Liver (tissue), 9 donors: ENCODE results near the gene MAP3K5. TPM values are rescaled to one million over a fixed set of nuclear protein-coding genes. Genes with fewer than 3 reads are reported as not detected.

ENCODE experiments used
- DNase-seq: peaks from one replicate; pipeline ENCODE4 v3.0.0-alpha.2; 2017; ENCODE audit warnings: low spot score
- H3K27ac ChIP-seq, 2 donors: one replicate each; pipeline ENCODE4 v1.7.0; 2013; ENCODE audit warnings: inconsistent platforms in 2 of 2, low read length in 2 of 2, control low read depth in 1 of 2, low read depth in 1 of 2, mild to moderate bottlenecking in 1 of 2
- H3K27me3 ChIP-seq, 4 donors: one replicate each; pipeline versions ENCODE4 v1.6.1 to v1.7.0; 2013; ENCODE audit warnings: low read length in 3 of 4, inconsistent platforms in 1 of 4, mild to moderate bottlenecking in 1 of 4, moderate library complexity in 1 of 4; ENCODE audit not compliant: control insufficient read depth in 4 of 4, insufficient read depth in 4 of 4
- H3K36me3 ChIP-seq, 4 donors: one replicate each; pipeline versions ENCODE4 v1.6.1 to v1.7.0; 2013; ENCODE audit warnings: low read length in 3 of 4, mild to moderate bottlenecking in 3 of 4, low read depth in 1 of 4, moderate library complexity in 1 of 4; ENCODE audit not compliant: control insufficient read depth in 4 of 4, insufficient read depth in 3 of 4
- H3K4me1 ChIP-seq, 4 donors: one replicate each; pipeline versions ENCODE4 v1.6.1 to v1.7.0; 2013; ENCODE audit warnings: low read length in 3 of 4, mild to moderate bottlenecking in 3 of 4, moderate library complexity in 1 of 4; ENCODE audit not compliant: control insufficient read depth in 4 of 4, insufficient read depth in 4 of 4
- H3K4me3 ChIP-seq, 3 donors: one replicate each; pipeline versions ENCODE4 v1.6.1 to v1.7.0; 2013; ENCODE audit warnings: low read length in 3 of 3, control low read depth in 1 of 3, low read depth in 1 of 3, mild to moderate bottlenecking in 1 of 3
- H3K9ac ChIP-seq, 2 donors: one replicate each; pipeline ENCODE4 v1.7.0; 2013; ENCODE audit warnings: low read length in 2 of 2, mild to moderate bottlenecking in 2 of 2, moderate library complexity in 2 of 2, control low read depth in 1 of 2, low read depth in 1 of 2
- H3K9me3 ChIP-seq, 4 donors: one replicate each; pipeline versions ENCODE4 v1.6.1 to v1.7.0; 2013; ENCODE audit warnings: low read length in 3 of 4; ENCODE audit not compliant: control insufficient read depth in 4 of 4
- EGR1 ChIP-seq, 2 donors: IDR thresholded peaks; 2 replicates each; pipeline ENCODE4 v1.6.1; 2016 to 2018; ENCODE audit warnings: antibody characterized with exemption in 2 of 2, low read depth in 2 of 2
- FOXA1 ChIP-seq: IDR thresholded peaks from 2 replicates; pipeline ENCODE4 v1.6.1; 2016; ENCODE audit warnings: antibody characterized with exemption
- FOXA2 ChIP-seq: IDR thresholded peaks from 2 replicates; pipeline ENCODE4 v1.6.1; 2016; ENCODE audit warnings: antibody characterized with exemption
- GABPA ChIP-seq, 2 donors: IDR thresholded peaks in 1 of 2; conservative IDR thresholded peaks in 1 of 2; 2 replicates each; pipeline ENCODE4 v1.6.1; 2016; ENCODE audit warnings: antibody characterized with exemption in 2 of 2, mild to moderate bottlenecking in 1 of 2, moderate library complexity in 1 of 2
- HNF4A ChIP-seq, 2 donors: conservative IDR thresholded peaks; 2 replicates each; pipeline ENCODE4 v1.6.1; 2016; ENCODE audit warnings: antibody characterized with exemption in 2 of 2, mild to moderate bottlenecking in 2 of 2
- HNF4G ChIP-seq: IDR thresholded peaks from 2 replicates; pipeline ENCODE4 v1.6.1; 2016; ENCODE audit warnings: antibody characterized with exemption
- JUND ChIP-seq, 2 donors: IDR thresholded peaks; 2 replicates each; pipeline ENCODE4 v1.6.1; 2016; ENCODE audit warnings: antibody characterized with exemption in 2 of 2
- NR2F2 ChIP-seq: IDR thresholded peaks from 2 replicates; pipeline ENCODE4 v1.6.1; 2016; ENCODE audit warnings: antibody characterized with exemption
- RAD21 ChIP-seq, 2 donors: IDR thresholded peaks; 2 replicates each; pipeline ENCODE4 v1.6.1; 2016; ENCODE audit warnings: antibody characterized with exemption in 2 of 2, mild to moderate bottlenecking in 2 of 2
- RXRA ChIP-seq, 2 donors: IDR thresholded peaks; 2 replicates each; pipeline ENCODE4 v1.6.1; 2017 to 2018; ENCODE audit warnings: antibody characterized with exemption in 2 of 2, mild to moderate bottlenecking in 1 of 2
- SP1 ChIP-seq: IDR thresholded peaks from 2 replicates; pipeline ENCODE4 v1.6.1; 2018; ENCODE audit warnings: antibody characterized with exemption, mild to moderate bottlenecking
- TAF1 ChIP-seq: conservative IDR thresholded peaks from 2 replicates; pipeline ENCODE4 v1.6.1; 2016; ENCODE audit warnings: antibody characterized with exemption, mild to moderate bottlenecking
- YY1 ChIP-seq: IDR thresholded peaks from 2 replicates; pipeline ENCODE4 v1.6.1; 2016; ENCODE audit warnings: antibody characterized with exemption, mild to moderate bottlenecking
- WGBS: extraction: QIAGEN DNeasy Blood & Tissue Kit; methylation state at CpG from one replicate; pipeline ENCODE4 v1.1.7; 2013; 5-methylcytosine and 5-hydroxymethylcytosine counted together
- polyA plus RNA-seq, 2 donors: library from polyadenylated mRNA; stranded (reverse) in 1 of 2; unstranded in 1 of 2; fragments of 200-250 nt in 1 of 2; fragments of >200 nt in 1 of 2; fragmentation: Nextera tagmentation in 1 of 2; extraction: Ambion mirVana in 1 of 2; gene quantifications; one replicate each; pipeline versions ENCODE4 v1.2.1 to v1.2.3, GENCODE V29; 2013 to 2015
- total RNA-seq, 2 donors: library from RNA; depleted of rRNA; stranded (reverse); fragments of >200 nt; gene quantifications; one replicate each; pipeline ENCODE4 v1.2.3, GENCODE V29; 2014
- TF ChIP-seq, protein P1 (sequence below): fragments of 150-350 bp; IDR thresholded peaks from 2 replicates; pipeline ENCODE4 v1.5.1; 2017; ENCODE audit warnings: improper control_type of control experiment, low read depth, low read length; ENCODE audit not compliant: missing input control
- TF ChIP-seq, protein P2 (sequence below): IDR thresholded peaks from 2 replicates; pipeline ENCODE4 v1.6.1; 2016; ENCODE audit warnings: antibody characterized with exemption
- TF ChIP-seq, protein P3 (sequence below): IDR thresholded peaks from 2 replicates; pipeline ENCODE4 v1.6.1; 2016; ENCODE audit warnings: antibody characterized with exemption
- TF ChIP-seq, protein P4 (sequence below): IDR thresholded peaks from 2 replicates; pipeline ENCODE4 v1.6.1; 2016; ENCODE audit warnings: antibody characterized with exemption
- TF ChIP-seq, protein P5 (sequence below): IDR thresholded peaks from 2 replicates; pipeline ENCODE4 v1.6.1; 2016; ENCODE audit warnings: antibody characterized with exemption, mild to moderate bottlenecking
- donor health status: healthy.
- donor health status: healthy.
- donor health status: healthy.
- donor health status: healthy.
- donor health status: healthy.

The MAP3K5 gene
- total and polyA plus RNA-seq, 4 donors = 2.9 to 18.0 (median 5.5) TPM

DNA sequence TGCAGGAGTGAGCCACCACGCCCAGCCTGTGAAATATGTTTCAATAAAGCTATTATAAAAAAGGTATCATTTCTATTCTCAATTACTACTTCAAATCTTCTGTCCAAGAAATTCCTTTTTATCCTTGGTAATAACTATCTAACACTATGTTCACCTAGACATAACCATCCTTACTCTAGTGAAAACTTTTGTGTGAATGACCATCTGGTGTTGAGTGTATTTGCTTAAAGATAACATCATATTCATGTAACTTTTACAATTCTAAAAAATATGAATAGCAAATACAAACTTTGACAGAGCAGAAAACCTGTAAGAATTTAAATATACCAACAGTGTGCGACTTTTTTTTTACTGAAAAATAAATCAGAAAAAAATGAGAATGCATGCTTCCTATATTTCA lies 96.9 kb downstream of the MAP3K5 start:
- no peak for DNase-seq
- H3K27ac ChIP-seq = no peak overlapping the region
- no peak overlapping the region for H3K4me3 ChIP-seq
- TF ChIP-seq, protein P1, sequence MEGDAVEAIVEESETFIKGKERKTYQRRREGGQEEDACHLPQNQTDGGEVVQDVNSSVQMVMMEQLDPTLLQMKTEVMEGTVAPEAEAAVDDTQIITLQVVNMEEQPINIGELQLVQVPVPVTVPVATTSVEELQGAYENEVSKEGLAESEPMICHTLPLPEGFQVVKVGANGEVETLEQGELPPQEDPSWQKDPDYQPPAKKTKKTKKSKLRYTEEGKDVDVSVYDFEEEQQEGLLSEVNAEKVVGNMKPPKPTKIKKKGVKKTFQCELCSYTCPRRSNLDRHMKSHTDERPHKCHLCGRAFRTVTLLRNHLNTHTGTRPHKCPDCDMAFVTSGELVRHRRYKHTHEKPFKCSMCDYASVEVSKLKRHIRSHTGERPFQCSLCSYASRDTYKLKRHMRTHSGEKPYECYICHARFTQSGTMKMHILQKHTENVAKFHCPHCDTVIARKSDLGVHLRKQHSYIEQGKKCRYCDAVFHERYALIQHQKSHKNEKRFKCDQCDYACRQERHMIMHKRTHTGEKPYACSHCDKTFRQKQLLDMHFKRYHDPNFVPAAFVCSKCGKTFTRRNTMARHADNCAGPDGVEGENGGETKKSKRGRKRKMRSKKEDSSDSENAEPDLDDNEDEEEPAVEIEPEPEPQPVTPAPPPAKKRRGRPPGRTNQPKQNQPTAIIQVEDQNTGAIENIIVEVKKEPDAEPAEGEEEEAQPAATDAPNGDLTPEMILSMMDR = no peak
- TF ChIP-seq RXRA (IDR thresholded peaks at IDR 0.05) (no peak), EGR1 (IDR thresholded peaks at IDR 0.05; ENCODE audit: low read depth in 2 of 2) (no peak), FOXA2 (no peak), JUND (IDR thresholded peaks at IDR 0.05) (no peak), TAF1 (no peak), GABPA (IDR thresholded peaks at IDR 0.05 in 1 of 2, conservative IDR thresholded peaks at IDR 0.05 in 1 of 2) (no peak), FOXA1 (no peak)
- TF ChIP-seq, protein P2, sequence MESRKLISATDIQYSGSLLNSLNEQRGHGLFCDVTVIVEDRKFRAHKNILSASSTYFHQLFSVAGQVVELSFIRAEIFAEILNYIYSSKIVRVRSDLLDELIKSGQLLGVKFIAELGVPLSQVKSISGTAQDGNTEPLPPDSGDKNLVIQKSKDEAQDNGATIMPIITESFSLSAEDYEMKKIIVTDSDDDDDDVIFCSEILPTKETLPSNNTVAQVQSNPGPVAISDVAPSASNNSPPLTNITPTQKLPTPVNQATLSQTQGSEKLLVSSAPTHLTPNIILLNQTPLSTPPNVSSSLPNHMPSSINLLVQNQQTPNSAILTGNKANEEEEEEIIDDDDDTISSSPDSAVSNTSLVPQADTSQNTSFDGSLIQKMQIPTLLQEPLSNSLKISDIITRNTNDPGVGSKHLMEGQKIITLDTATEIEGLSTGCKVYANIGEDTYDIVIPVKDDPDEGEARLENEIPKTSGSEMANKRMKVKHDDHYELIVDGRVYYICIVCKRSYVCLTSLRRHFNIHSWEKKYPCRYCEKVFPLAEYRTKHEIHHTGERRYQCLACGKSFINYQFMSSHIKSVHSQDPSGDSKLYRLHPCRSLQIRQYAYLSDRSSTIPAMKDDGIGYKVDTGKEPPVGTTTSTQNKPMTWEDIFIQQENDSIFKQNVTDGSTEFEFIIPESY = no peak
- TF ChIP-seq, protein P3, sequence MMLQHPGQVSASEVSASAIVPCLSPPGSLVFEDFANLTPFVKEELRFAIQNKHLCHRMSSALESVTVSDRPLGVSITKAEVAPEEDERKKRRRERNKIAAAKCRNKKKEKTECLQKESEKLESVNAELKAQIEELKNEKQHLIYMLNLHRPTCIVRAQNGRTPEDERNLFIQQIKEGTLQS = no peak
- no peaks in the 10 kb centered on the region for H3K9me3 ChIP-seq
- no peaks in the 10 kb centered on the region for H3K27me3 ChIP-seq
- H3K9ac ChIP-seq = no peak overlapping the region
- peaks cover 0 to 2% (median 0%) of the 10 kb centered on the region in 4 donors for H3K4me1 ChIP-seq
- peaks cover 0 to 5% (median 0%) of the 10 kb centered on the region in 4 donors for H3K36me3 ChIP-seq
- 97% methylated on average over 2 of the region's 2 CpGs for WGBS

DNA sequence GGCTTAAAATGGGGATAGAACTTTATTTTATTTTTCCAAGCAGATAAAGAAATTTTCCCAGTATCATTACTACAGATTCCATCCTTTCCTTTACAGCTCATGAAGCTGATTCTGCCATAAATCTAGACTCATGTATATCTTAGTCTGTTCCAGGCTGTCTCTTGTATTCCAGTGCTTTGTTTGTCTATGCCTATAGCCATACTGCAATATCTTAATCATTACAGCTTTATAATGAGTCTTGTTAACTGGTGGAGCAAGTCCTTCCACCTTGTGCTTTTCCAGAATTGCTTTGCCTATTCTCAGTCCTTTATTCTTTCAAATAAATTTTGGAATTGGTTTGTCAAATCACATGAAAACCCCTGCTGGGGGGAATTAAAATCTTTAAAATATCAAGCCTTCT lies 99.2 kb downstream of the MAP3K5 start:
- Histone ChIP-seq H3K4me3 (no peak overlapping the region), H3K9ac (no peak overlapping the region), H3K4me1 (peaks cover 0 to 2% (median 0%) of the 10 kb centered on the region in 4 donors), H3K27me3 (no peaks in the 10 kb centered on the region), H3K9me3 (no peaks in the 10 kb centered on the region), H3K27ac (no peak overlapping the region), H3K36me3 (peaks cover 0 to 10% (median 0%) of the 10 kb centered on the region in 4 donors)
- TF ChIP-seq, protein P4, sequence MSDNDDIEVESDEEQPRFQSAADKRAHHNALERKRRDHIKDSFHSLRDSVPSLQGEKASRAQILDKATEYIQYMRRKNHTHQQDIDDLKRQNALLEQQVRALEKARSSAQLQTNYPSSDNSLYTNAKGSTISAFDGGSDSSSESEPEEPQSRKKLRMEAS = no peak
- TF ChIP-seq EGR1 (IDR thresholded peaks at IDR 0.05; ENCODE audit: low read depth in 2 of 2) (no peak), FOXA1 (no peak), FOXA2 (no peak), RXRA (IDR thresholded peaks at IDR 0.05) (no peak), JUND (IDR thresholded peaks at IDR 0.05) (no peak), RAD21 (IDR thresholded peaks at IDR 0.05) (no peak), GABPA (IDR thresholded peaks at IDR 0.05 in 1 of 2, conservative IDR thresholded peaks at IDR 0.05 in 1 of 2) (no peak), SP1 (no peak), TAF1 (no peak), HNF4G (no peak), NR2F2 (no peak), HNF4A (conservative IDR thresholded peaks at IDR 0.05) (no peak), YY1 (no peak)
- TF ChIP-seq, protein P2 = no peak
- TF ChIP-seq, protein P1 = no peak
- TF ChIP-seq, protein P3 = no peak
- TF ChIP-seq, protein P5, sequence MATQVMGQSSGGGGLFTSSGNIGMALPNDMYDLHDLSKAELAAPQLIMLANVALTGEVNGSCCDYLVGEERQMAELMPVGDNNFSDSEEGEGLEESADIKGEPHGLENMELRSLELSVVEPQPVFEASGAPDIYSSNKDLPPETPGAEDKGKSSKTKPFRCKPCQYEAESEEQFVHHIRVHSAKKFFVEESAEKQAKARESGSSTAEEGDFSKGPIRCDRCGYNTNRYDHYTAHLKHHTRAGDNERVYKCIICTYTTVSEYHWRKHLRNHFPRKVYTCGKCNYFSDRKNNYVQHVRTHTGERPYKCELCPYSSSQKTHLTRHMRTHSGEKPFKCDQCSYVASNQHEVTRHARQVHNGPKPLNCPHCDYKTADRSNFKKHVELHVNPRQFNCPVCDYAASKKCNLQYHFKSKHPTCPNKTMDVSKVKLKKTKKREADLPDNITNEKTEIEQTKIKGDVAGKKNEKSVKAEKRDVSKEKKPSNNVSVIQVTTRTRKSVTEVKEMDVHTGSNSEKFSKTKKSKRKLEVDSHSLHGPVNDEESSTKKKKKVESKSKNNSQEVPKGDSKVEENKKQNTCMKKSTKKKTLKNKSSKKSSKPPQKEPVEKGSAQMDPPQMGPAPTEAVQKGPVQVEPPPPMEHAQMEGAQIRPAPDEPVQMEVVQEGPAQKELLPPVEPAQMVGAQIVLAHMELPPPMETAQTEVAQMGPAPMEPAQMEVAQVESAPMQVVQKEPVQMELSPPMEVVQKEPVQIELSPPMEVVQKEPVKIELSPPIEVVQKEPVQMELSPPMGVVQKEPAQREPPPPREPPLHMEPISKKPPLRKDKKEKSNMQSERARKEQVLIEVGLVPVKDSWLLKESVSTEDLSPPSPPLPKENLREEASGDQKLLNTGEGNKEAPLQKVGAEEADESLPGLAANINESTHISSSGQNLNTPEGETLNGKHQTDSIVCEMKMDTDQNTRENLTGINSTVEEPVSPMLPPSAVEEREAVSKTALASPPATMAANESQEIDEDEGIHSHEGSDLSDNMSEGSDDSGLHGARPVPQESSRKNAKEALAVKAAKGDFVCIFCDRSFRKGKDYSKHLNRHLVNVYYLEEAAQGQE = no peak
- no peak for DNase-seq
